ENCODE data around the gene PHEX.
A peak's percentile ranks its signal among the peaks of the same experiment; 100 is the strongest.

Gene PHEX

DNA sequence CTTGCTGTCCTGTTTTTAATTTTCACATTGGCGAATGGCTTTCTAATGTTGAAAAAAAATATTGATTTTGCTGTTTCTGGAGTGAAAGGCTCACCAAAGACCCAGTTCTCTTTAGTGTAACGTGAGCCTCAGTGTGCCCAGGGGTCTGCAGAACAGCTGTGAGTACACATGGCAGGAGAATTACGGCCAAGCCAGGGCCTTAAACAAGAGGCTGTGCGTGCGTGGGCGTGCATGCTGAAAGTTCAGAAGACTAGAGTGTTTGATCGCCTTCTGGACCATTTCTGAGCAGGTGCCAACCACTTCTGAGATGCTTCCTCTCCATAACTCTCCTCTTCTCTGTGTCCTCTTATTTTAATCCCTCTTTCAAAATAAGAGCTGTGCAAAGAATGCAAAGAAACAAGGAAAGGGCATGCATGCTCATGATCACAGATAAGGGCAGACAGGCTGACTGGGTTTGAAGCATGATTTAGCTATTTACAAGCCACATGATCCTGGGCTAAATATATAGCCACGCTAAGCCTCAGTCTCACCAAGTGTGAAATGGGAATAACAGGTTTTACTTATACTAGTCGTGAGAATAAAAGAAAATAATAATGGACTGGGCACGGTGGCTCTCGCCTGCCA, 9.9 kb downstream of the PHEX start:
- no peak for DNase-seq

DNA sequence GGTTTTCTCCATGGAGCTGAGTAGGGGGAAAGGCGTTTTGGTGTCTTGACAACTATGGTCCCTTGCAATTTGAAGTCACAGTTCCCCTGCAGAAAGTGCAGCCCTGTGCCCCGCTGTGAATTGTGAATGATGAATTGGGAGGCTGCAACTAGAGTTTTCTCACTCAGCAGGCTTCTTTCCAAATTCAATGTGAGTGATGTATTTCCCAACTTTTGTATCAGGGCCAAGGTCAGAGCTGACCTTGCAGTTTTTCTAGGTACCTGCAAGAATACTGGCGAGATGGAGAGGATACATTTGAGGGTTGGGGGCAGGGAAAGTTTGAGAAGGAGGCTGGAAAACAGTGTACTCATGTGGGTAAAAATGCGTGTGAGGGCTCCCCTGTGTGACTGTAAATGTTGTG, 11.7 kb downstream of the PHEX start:
- DNase-seq: no peak

DNA sequence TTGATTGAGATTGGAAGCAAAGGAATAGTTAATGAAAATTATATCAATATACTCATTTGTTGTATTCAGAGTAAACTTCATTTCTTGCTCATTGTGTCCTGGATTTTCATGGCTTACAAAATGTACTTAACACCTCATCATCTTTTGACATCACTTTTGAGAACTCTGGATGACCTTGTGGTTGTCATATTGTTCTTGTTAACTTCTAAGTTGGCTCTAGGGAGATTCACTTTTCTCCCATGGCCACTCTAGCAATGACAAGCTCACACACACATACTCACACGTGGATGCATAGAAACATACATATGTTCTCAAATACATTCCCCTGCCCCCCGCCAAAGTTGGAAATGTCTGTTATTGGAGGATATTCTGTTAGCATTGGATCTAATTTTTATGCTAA, 15.3 kb downstream of the PHEX start:
- DNase-seq: no peak

DNA sequence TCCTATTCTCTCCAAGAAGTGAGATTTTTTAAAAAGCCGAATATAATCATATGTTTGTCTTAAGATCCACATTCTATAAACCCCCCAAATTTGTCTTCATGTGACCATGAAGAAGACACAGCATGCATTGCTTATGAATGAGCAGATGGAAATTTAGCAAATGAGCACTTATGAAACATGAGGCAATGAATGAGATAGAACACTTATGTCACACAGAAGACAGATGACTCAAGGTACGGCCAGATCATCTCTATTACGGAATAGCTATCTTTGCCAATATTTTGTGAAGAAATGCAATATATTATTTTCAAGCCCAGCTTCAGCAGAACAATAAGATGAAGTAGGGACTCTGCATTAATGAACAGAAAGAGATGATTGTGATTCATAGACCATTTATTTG, 21.4 kb downstream of the PHEX start:
- DNase-seq: no peak

DNA sequence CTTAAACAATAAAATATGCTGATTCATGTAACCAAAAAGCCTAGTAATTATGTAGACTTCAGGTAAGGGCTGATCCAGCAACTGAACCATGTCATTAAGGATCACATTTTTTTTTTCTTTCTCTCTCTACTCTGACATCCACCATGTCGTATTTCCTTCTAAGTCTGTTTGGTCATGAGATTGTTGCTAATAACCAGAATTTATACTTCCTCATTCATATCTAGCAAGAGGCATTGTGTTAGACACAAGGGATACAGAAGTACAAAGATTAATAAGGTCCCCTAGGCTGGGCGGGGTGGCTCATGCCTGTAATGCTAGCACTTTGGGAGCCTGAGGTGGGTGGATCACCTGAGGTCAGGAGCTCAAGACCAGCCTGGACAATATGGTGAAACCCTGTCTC, 24.1 kb downstream of the PHEX start:
- no peak for DNase-seq

DNA sequence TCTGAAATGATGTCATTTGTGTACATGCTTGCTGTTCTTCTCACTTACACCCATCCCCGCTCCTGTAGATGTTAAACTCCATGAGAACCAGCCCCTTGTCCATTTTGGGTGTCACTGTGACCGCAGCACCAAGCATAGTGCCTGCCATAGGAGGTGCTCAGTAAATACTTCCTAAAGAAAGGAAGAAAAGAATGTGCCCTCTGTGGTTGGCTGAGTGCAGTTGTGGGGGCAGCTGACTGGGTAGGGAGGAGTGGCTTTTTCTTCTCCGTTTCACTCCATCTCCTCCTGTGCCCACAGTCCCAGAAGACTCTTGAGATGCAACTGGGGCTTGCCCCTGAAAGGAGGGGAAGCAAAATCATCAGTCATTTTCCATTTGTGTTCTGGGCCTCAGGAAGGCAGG, 25.5 kb downstream of the PHEX start:
- DNase-seq: no peak

DNA sequence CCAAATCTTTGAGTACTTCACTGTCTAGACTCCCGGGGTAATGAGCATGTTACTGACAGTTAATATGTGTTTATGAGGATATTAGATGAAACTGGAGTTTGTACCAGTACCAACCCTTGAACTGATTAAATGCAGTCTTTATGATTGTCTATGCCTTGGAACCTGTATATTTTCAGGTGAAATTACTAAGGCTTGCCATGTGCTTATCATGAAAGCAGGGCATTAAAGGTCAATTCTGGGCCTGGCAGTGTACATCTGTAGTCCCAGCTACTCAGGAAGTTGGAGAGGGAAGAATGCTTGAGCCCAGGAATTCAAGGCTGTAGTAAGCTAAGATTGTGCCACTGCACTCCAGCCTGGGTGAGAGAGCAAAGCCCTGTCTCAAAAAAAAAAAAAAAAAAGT, 27.6 kb downstream of the PHEX start:
- no peak for DNase-seq

DNA sequence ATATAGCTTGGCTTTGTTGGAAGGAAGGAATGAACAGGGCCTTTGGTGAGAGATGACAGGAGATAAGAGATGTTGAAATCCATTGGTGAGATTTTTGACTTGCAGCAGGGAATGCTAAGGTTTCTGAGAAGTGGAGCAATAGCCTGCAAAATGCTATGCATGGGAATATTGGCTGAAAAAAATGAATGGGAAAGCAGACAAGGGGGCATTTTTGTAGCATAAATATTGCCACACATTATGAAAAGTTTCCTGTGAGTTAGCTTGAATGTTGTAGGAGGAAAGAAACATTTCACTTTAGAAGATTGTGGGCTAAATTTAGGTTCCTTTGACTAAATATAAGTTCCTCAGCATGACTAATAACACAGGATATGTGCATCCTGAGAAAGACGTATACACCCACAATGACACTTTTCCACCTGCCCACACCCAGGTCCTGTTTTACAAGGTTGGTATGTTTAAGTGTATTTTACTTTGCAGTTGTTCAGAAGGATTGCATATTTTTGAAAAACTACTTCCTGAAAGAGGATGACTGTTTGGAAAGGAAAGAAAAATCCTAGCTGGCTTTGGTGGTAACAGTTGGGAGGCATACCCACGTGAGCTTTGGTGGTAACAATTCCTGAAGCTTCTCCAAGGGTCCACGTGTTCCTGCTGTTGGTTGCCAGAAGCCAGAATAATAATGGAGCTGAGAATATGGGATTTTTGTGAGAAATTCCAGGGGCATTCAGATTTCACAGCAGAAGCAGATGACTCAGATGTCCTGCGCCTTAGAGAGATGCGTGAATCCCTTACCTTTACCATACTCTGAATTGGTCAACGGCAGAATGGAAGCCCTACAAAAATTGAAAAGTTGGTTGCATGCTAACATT, 28.5 kb downstream of the PHEX start:
- DNase-seq: no peak

DNA sequence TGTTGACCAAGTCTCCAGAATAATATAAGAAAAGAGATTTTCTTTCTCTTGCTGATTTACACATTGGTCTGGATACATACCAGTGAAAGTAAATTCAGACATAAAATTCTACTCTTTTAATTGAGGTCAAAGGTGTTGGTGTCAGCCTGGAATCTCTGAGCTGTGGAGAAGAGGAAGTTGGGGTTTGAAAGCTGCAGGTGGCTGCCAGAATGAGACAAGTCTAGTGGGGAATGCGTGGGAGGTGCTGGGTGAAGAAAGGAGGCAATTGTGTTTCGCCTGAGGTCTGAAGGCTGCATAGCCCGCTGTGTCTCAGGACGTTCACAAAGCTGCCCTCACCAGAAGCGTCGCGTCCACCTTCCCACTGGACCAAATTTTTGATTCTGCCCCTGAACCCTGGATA, 31.2 kb downstream of the PHEX start:
- no peak for DNase-seq

DNA sequence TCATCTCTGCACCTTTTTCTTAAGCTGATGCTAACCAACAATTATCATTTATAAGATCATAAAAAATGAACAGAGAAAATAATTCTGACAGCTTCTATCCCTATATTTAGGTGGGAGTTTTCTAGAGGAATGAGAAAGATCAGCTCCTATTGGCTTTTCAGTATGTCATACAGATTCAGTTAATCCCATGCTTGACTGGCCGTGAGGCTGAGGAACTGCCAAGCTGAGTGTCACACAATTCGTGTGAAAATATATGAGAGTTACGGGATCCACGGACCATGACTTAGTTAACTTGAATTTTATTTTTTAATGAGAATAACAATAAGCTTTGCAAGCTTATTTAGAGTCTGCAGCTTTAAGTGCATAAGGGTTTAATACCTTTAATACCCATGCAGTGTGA, 37.5 kb downstream of the PHEX start:
- no peak for DNase-seq

DNA sequence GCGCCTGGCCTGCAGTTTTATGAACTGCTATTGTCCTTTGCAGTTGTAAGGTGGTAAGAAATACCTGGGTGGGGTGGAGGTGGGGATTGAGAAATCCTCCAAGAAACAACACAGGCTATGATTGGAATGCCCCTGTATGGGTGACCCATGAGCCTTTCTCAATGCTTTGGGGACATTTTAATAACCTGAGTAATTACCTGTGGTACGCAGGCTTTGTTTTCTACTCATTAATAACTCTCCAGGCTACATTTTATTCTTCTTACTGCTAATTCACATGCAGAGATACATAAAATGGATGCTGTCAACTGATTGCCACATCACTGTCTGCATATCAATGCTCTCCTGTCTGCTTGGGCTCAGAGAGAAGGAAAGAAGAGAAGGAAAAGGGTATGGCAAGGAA, 41.8 kb downstream of the PHEX start:
- DNase-seq: no peak

DNA sequence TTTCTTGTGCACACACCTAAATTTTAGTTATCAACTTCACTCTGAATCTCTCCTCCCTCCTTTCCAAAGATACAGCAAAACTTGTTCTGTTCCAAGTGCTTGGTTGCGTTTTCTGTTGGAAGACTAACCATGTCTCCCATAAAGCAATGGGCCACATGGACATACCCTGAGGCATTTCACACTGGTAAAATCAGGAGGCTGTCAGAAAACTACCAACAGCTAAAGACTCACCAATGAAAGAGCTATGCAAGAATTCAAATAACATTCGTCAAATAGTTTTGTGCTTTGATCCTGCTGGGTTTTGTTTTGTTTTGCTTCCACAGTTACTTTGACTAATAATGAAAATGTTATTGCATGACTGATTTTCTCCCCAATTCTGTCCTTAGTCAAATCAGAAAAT, 46.0 kb downstream of the PHEX start:
- DNase-seq: no peak

DNA sequence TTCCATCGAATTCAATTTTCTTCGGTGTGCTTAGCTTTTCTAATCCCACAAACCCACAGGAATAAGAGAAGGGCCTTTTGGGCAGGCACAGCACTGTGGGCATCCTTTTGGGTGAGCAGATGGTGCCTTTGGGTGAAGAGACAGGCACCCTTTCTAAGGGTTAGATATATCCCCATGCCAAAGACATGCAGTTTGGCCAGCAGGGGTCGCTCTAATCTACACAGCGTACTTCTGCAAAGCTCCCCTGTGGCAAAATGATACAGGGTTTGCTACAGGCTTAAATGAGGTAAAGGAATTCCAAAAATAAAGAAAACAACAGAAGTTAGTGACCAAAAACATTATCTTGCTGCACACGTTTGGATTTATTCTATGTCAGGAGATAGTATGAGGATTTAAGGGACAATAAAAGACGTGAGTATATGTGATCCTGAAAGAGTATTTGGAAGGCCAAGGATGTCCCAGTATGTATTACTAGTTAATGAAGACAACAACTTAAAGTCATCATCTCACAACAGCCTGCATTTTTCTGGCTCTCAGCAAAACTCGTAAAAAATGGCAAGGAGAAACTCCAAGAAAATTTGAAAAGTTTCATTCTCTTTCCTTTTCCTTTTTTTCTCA, 49.5 kb downstream of the PHEX start:
- peak in 4 of 6 experiments; percentile 1 to 16 (median 2) for DNase-seq

DNA sequence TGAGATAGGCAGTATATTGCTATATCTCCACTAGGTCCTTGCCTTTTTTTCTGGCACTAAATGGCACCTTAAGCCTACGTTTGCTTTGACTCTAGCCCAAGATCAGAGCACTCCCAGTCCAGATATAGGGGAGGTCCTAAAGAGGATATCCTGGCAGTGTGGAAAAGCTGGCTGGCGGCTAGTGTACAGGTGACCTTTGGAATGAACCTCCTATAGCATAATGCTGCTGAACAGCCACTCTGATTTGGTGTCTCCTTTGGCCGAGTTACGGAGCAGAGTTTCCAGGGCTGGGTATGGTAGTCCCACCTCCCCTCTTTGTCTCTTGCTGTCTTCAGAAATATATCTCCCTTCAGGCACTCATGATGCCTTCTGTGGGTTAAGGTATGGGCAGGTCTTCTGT, 53.9 kb downstream of the PHEX start:
- DNase-seq: no peak

DNA sequence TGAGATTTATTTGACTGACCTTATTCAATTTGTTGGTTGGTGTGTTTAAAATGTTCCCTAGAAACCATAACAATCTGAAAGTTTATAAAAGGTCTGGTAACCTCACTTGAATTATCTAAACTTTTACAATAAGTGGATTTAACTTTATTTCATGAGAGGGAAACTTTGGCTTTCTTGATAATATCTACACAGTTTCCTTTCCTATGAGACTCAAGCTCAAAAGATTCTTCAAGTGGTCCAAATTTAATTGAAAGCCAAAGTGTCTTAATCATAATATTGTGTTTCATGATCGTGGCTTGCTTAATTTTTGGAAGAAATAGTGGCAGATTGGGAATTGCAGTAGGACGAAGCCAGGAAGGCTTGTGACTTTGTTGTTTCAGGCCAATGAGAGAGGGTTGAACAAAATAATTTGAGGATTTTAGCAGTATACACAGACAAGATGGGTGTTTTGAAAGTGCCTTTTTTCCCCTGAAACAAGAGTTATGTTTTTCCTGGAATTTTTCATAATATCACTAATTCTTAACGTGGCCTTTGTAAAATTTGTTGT, 55.0 kb downstream of the PHEX start:
- DNase-seq: no peak

DNA sequence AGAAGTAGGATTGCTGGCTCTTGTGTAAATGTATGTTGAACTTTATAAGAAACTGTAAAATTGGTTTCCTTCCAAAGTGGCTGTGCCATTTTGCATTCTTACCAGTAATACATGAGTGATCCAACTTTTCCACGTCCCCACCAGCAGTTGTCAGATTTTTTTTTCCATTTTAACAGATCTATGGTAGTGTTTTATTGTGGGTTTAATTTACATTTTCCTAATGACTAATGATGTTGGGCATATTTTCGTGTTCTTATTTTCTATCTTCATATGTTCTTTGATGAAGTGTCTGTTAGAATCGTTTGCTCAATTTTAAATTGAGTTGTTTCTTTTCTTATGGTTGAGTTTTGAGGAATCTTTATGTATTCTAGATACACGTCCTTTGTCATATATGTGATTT, 56.2 kb downstream of the PHEX start:
- DNase-seq: no peak

DNA sequence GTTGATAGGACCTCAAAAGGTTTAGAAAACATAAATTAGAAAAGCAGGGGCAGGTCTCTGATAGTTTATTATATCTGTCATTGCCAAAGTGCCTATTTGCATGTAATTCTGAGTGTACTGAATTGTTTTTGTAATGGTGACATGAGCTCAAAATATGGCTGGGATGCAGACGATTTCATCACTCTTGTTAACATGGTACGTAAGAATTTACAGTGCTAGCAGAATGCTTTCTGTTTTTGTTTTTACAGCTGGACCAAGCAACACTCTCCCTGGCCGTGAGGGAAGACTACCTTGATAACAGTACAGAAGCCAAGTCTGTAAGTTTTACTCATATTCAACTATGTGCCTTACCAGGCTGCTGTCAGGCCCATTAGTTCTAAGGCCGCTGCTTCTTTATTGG, 58.1 kb downstream of the PHEX start:
- no peak for DNase-seq

DNA sequence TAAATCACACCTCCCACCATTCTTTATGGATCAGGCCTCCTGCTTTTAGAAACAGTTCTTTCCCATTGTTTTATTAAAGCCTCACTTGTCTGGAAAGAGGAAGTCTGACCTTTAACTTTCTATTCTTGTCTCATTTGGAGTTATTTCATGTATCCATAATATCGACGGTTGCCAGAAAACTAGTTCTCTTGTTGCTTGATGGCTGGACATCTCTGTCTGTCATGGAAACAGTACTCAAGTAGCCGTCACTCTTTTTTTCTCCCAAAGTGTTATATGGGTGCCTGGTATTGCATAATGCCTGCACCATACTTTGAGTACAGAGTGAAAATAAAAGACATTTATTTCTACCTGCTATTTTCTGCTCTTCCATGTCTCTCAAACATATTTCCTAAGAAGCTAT, 61.4 kb downstream of the PHEX start:
- DNase-seq: no peak

DNA sequence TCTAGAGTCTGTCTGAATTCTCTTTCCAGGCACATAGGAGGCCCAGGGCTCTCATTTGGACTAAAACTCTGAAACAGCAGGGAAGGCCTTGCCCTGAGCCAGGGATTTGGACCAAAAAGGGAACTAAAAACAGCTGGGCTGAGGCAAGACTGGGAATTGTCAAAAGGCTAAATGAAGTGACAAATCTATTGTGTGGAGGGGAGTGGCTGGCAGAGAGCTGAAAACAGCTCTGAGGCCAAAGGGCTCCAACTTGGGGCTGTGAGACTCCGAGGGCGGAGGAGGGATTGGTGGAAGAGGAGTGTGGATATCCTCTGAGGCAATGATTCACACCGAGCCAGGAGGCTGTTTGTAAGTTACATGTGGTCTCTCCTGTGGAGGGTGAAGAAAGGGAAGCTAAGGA, 63.2 kb downstream of the PHEX start:
- no peak for DNase-seq

DNA sequence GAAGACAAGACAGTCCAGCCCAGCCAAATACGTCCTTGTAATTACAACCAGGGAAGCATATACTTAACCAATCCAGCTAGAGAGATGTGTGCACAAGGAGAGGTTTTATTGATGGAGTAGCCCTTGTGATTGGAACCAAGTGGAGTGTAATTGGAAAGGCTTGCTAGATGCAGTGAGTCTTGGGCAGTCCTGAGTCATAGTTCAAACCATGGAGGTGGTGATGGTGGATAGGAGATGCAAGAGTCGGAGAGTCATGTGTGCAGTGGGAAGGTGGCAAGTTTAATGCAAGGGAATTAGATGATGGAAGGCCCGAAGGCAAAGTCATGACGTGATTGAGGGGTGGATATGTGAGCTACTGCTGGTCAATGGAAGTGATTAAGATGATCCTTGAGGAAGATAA, 63.7 kb downstream of the PHEX start:
- no peak for DNase-seq

DNA sequence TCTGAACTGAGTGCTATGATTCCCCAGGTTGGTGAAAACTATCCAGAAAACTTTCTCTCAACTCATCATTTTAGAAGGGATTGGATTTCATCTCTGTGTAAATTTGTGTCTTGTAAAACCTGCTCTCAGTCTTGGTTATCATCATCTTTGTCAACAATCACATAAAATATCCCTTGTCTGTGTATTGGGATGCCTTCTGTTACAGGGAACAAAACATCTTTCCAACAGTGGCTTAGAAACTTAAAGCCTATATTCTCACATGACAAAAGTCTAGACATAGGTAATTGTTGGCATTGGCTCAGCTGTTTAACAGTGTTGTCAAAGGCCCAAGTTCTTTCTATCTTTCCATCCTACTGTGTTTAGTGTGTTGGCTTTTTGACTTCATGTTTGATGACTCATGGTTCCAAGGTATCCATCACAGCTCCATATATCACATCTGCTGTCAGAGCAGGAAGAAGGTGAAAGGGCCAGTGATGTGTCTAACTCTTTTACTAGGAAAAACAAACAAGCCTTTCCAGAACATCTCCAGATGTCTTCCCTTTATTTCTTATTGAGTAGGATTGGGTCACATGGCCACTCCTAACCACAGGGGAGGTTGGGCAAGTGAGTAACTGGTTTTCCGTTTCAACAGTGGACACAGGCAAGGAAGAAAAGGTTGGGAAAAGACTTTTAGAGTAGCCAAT, 65.0 kb downstream of the PHEX start:
- DNase-seq: no peak

DNA sequence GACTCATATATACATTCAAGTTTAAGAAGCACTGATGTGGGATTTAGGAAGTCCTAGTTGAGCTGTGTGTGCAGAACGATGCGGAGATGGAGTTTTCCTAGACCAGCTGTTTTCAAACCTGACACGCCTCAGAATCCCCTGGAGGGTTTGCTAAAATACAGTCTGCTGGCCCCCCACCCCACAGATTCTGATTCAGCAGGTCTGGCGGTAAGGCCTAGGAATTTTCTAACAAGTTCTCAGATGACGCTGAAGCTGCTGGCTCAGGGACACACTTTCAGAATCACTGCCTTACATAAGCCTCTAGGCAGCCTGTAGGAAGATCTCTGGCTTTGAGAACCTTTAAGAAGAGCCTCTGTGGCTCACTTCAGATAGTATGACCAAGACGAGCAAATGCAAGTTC, 73.1 kb downstream of the PHEX start:
- no peak for DNase-seq

DNA sequence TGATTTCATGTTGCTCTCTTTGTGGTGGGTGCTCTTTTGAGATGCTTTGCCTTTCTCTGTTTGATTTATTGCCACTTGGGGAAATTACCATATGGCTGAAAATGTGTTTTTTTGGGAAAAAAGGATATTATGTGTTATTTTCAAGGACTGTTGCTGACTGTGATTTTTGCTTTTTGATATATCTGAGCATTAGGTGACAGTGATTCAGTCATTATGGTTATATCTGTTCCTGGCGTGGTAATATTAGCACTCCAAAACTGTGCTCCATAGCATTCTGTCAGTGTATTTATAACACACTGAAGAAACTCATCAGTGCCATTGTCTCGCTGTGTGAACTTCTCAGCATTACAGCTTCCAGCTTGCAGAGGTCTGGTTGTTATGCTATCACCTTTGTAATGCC, 73.8 kb downstream of the PHEX start:
- no peak for DNase-seq

DNA sequence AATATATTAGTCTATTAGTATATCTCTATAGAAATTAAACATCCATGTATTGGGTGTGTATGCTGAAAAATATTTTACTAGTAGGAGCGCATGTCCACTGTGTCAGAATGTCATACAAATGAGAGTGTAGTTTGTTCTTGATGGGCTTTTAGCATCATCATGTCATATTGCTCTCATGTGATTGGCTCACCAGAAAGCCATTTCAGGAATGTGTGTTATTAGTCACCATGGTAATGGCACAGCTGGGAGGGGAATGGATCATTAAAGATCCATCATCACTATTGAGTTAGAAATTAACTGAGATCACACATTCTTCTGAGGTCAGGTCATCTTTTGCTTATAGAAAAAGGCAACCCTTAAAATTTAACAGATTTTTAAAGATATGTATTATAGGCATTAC, 77.3 kb downstream of the PHEX start:
- no peak for DNase-seq
